Fibroblast of skin of right biceps (primary cell): Measurements from ENCODE around the gene HYPK.
"Not testable (repeated sequence)": the region's sequence is repeated elsewhere in the genome, so short reads cannot be mapped to it uniquely, and the experiment has no call there.

Experiments
- DNase-seq: peaks from one replicate; pipeline ENCODE4 v3.0.0-alpha.2; 2013

The HYPK gene

DNA sequence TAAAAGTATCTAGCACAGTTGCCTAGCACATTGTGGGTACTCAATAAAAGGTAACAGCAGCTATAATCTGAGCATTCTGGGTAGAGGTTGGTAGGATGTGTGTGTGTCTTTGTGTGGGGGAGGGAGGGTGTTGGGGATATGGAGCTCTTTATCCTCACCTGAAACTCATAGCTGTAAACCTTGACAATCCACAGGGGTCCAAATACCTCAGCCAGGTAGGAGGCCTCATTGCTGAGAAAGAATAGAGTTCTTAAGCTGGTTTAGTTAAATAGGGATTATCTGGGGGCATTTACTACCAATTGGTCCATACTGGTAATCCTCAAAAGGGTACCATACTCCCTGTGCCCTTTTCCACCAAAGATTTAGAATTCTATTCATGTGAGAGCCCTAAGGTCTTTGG is 4.4 kb upstream of the HYPK start:
- DNase-seq, result no peak

DNA sequence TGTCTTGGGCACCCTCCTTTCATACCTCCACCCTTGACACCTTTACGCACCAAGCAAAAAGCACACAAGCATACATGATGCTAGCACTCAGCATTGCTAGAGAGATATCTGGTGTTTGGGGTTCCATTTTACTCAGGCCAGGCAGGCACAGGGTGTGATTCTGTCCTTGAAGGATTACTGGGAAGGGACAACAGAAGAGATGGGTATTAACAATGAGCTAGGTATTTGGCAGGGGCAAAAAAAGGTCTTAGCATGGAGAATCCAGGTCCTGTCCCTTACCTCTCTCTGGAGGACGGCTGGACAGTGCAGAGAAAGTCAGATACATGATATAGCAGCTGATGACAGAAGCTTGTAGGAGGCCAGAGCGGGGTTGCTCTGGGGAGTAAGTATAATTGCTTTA is 3.8 kb upstream of the HYPK start:
- DNase-seq, result no peak

DNA sequence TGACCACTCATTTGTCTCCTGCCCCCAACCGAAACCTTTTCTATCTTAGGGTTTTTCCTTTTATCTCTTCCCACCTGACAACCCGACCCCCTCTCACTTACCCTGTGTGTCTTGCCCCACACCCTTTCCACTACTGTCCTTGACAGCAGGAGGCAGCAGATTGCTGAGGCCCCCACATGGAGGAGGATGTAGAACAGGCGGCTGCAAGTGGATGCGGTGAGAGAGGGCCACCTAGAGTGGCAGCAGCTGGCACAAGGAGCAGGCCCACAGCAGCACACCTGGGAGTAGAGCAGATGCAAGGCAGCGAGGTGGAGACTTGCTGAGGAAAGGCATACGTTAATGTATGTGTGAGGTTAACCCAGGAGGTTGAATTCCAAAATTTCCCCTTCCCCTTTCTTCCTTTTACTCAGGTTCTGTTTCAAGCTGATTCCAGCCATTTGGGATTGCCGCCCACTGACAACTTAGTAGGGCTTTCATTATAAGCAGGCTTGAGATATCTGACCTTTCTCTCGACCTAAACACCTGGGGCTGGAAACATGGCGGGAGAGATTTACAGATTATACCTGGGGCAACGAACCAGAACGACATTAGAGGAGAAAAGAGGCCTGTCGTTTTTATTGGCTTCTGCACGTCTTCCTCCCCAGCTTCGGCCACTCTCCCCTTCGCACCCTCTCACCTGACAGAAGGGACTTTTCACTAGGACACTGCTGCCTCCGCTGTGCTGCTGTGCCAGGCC is 1.0 kb upstream of the HYPK start:
- no peak for DNase-seq

DNA sequence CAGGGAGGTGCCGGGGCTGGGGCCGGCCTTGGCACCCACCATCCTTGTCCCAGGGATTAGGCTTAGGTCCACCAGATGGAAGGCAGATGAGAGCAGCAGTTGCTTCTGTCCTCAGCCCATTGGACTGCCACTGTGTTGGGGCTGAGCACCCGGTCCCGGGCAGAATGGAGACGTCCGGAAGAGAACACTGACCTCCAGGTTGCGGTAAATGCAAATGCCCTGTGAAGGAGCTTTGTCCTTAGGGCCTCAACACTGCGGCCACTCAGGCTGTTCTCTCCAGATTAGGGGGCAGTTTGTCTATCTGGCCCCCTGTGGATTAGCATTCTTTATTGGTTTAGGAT is 484 bp upstream of the HYPK start, which contains the start of gene SERINC4:
Gene SERINC4, minus strand, starts transcription at position 276 of the 341 bp plus-strand sequence. Its CDS starts 234 bp downstream, at position 42.
- DNase-seq, result no peak

DNA sequence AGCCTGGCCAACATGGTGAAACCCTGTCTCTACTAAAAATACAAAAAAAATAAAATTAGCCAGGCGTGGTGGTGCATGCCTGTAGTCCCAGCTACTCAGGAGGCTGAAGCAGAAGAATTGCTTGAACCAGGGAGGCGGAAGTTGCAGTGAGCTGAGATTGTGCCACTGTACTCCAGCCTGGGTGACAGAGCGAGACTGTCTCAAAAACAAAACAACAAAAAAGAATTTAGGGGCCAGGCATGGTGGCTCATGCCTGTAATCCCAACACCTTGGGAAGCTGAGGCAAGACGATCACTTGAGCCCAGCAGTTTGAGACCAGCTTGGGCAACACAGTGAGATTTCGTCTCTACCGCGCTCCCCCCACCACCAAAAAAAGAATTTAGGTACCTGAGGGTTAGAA is 2.3 kb downstream of the HYPK start:
- not testable (repeated sequence) for DNase-seq

DNA sequence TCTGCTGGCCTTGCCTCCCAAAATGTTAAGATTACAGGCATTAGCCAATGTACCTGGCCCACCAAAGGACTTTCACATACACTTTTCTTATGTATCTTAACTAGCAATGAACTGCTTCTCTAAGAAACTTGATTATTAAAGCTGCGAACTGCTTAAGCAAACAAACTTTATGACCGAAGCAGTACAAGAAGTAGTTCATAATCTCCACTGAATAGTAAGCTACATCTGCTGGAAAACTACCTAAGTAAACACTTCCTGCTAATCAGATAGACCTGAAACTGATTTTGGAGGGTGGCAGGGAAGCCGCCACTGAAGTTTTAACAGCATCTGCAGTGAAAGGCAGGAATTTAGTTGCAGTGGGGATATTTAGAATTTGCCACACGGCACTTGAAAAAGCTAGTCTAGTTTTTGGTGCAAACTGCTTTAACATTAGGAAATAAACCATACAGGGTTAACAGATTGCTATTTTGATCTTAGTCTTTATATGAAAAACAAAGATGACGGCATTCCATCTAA is 8.1 kb downstream of the HYPK start:
- DNase-seq, result no peak

DNA sequence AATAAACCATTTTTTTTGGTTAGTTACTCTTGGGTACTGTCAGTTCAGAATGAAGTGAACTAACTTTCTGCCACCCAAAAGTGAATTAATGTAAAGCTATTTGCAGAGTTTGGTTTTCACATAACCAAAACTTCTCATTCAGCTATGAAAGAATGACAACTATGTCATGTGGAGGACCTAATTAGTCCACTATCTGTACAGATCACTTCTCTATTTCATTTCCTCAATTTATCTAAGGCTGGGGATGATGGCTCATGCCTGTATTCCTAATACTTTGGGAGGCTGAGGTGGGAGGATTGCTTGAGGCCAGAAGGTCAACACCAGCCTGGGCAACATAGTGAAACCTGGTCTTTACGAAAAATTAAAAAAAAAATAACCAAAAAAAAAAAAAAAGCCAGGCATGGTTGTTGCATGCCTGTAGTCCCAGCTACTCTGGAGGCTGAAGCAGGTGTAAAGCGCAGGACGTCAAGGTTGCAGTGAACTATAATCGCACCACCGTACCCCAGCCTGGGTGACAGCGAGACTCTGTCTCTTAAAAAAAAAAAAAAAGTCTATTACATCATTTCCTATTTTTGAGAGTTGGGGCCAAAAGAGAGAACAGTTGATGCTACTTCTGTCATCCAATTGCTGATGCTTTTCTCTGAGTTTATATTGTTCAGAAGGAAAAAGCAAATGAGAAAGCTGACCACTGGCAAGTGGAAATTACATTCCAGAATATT is 8.7 kb downstream of the HYPK start:
- no peak for DNase-seq

DNA sequence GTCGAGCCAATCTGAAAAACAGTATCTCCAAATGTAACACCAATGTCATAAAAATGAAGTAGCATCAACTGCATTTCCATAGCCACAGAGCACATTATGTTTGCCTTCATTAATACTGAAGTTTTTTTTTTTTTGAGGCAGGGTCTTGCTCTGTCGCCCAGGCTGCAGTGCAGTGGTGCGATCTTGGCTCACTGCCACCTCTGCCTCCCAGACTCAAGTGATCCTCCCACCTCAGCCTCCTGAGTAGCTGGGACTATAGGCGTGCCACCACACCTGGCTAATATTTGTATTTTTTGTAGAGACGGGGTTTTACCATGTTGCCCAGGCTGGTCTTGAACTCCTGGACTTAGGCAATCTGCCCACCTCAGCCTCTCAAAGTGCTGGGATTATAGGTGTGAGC is 14.7 kb downstream of the HYPK start:
- DNase-seq, result not testable (repeated sequence)

DNA sequence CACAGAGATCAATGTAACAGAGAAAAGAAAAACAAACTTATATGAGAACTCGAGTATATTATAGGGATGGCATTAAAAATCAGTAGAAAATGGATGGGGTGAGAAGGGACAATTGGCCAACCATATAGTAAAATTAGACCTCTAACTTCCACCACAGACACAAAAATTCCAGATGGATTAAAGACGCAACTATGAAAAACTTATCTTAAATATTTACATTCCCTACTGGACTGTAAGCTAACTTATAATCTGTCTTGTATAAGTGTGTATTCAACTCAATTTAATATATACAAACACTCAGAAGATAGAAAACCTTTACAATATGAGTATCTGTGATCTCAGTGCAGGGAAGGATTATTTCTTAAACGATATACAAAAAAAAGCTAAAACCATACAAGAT is 21.1 kb downstream of the HYPK start:
- no peak for DNase-seq

DNA sequence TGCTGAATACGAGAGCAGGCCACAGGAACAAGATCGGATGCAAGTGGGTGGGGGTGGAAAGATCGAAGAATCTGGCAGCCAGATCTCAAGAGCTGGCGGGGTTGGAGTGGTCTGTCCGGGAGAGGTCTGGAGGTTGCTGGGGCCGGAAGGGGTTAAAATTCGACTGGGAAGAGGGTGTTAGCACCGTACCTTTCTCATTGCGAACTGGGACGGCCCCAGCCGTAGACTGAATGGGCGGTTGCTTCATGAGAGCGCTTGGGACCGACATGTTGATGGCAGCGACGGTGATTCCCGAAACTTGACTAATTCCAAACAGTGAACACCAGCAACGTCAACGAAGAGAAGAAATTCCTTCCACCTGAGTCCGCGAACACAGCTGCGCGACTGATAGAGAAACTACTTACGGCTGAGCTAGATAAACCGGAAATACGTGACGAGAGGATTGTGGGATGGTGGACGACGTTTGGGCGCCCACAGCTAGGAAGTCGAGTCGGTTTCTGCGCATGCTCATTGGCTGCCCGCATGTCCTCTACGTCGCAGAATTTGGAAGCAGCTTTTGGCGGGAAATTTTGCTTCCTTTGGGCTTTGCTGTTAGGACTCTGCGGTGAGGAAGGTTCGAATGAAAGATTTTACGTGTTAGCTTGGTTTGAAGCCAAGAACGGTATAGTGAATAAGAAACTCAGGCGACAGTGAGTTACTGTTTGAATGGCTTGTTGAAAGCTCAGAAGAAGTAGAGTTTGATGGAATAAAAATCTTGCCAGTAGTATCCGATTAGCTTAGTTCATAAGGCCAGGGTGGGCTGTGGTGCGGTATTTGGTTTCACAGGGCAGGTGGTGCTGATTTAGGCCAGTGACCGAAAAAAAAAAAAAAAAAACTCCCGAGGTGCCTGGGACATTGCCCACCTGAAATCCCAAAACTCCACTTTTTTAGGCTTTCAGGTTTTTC is 24.2 kb downstream of the HYPK start, which contains the start of gene MFAP1:
Gene MFAP1, minus strand, starts transcription at position 389 of the 945 bp plus-strand sequence. Its CDS starts 121 bp downstream, at position 268.
- DNase-seq, result peak; percentile 98

DNA sequence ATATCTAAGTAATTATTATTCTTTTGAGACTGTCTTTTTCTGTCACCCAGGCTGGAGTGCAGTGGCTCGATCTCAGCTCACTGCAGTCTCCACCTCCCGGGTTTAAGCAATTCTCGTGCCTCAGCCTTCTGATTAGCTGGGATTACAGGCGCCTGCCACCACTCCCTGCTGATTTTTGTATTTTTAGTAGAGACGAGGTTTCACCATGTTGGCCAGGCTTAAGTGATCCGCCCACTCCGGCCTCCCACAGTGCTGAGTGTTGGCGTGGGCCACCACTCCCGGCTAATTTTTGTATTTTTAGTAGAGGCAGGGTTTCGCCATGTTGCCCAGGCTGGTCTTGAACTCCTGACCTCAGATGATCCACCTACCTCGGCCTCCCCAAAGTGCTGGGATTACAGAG is 24.9 kb downstream of the HYPK start:
- DNase-seq, result not testable (repeated sequence)

DNA sequence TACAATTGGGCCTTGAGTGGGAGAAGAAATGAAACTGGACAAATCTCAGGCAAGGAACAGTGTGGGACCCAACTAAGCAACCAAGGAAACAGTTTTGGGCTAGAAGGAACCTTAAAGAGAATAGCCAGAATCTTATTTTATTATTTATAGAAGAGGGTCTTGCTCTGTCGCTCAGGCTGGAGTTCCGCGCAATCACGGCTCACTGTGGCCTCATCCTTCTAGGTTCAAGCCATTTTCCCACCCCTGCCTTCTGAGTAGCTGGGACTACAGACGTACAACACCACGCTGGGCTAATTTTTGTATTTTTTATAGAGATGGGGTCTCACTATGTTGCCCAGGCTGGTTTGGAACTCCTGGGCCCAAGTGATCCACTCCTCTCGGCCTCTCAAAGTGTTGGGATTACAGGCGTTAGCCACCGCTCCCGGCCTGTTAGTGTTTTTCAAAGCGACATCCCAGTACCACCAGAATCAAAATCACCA is 25.7 kb downstream of the HYPK start:
- no peak for DNase-seq

DNA sequence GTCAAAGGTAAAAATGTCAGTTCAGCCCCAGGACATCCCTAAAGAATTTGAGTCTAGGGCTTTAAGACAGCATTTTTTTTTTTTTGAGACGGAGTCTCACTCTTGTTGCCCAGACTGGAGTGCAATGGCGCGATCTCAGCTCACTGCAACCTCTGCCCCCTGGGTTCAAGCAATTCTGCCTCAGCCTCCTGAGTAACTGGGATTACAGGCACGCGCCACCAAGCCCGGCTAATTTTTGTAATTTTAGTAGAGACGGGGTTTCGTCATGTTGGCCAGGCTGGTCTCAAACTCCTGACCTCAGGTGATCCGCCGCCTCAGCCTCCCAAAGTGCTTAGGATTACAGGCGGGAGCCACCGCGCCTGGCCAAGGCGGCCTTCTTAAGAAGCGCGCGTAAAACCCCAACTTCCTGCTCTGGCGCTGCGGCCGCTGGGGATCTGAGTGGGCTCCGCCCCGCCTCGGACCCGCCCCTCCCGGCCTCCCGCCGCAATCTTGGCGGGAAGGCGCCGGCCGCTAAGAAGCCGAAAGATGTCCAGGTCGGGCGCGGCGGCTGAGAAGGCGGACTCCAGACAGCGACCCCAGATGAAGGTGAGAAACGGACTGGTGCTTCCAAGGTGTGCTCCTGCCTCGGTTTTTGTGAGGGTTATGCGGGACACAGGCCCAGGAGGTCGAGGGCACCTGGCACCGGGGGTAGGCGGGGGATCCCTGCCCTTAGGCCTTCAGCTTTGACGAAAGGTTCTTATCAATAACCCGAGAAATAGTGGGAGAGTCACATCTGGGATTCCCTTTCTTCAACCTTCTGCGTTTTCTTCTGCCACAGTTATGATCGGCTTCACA is 26.3 kb downstream of the HYPK start, which contains the start of gene WDR76:
Gene WDR76, plus strand, starts transcription at position 495 of the 834 bp plus-strand sequence. Its CDS starts 31 bp downstream, at position 526.
- peak; percentile 88 for DNase-seq

DNA sequence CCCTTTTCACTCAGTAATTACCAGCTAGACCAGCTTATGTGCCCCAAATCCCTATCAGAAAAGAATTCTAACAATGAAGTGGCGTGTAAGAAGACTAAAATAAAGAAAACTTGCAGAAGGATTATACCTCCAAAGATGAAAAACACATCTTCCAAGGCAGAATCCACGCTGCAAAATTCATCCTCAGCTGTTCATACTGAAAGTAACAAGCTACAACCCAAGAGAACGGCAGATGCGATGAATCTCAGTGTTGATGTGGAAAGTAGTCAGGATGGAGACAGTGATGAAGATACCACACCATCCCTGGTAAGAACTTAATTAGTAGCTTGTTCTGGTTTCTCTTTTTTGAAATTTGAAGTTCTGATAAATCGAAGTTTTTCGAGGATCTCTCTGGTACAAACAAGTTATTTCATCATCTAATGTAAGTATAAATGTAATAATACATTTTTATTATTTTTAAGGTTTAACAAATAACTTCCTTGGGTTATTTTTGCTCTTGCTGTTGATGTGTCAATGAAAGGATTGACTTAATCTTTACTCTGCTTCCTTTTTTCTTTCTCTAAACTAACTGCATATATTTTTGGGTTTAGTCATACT is 27.8 kb downstream of the HYPK start:
- peak; percentile 17 for DNase-seq

DNA sequence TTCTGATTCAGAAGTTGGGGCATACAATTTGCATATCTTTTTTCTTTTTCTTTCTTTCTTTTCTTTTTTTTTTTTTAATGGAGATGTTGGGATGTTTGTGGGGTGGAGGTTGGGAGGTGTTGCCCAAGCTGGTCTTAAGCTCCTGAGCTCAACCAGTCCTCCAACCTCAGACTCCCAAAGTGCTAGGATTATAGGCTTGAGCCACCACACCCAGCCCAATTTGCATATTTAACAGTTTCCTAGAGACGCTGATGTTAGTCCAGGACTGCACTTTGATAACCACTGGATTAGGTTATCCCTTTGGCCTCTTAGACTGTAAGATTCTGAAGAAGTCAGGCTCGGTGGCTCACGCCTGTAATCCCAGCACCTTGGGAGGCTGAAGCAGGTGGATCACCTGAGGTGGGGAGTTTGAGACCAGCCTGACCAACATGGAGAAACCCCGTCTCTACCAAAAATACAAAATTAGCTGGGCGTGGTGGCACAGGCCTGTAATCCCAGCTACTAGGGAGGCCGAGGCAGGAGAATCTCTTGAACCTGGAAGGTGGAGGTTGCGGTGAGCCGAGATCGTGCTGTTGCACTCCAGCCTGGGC is 29.6 kb downstream of the HYPK start:
- not testable (repeated sequence) for DNase-seq

DNA sequence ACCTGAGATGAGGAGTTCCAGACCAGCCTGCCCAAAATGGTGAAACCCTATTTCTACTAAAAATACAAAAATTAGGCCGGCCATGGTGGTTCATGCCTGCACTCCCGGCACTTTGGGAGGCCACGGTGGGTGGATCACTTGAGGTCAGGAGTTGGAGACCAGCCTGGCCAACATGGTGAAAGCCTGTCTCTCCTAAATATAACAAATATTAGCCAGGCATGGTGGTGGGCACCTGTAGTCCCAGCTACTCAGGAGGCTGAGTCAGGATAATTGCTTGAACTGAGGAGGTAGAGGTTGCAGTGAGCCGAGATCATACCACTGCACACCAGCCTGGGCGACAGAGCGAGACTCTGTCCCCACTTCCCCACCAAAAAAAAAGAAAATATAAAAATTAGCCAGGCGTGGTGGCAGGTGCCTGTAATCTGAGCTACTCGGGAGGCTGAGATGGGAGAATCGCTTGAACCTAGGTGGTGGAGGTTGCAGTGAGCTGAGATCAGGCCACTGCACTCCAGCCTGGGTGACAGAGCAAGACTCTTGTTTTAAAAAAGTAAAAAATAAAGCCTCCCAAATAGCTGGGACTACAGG is 30.4 kb downstream of the HYPK start:
- DNase-seq, result not testable (repeated sequence)

DNA sequence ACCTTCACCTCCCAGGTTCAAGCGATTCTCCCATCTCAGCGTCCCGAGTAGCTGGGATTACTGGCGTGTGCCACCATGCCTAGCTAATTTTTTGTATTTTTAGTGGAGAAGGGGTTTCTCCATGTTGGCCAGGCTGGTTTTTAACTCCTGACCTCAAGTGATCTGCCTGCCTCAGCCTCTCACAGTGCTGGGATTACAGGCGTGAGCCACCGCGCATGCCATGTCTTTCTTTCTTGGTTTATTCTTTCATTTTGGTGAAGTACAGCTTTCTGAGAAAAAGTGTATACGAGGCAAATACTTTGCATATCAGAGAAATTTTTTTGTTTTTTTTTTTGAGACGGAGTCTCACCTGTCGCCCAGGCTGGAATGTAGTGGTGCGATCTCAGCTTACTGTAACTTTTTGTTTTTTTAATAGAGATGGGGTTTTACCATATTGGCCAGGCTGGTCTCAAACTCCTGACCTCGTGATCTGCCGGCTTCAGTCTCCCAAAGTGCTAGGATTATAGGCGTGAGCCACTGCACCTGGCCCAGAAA is 31.2 kb downstream of the HYPK start:
- DNase-seq, result not testable (repeated sequence)

DNA sequence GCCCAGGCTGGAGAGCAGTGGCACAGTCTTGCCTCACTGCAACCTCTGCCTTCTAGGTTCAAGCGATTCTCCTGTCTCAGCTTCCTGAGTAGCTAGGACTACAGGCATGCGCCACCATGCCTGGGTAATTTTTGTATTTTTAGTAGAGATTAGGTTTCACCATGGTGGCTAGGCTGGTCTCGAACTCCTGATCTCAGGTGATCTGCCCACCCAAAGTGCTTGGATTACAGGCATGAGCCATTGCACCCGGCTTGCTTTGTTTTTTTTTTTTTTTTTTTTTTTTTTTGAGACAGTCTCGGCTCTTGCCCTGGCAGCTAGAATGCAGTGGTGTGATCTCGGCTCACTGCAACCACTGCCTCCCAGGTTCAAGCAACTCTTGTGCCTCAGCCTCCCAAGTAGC is 32.1 kb downstream of the HYPK start:
- DNase-seq, result not testable (repeated sequence)

DNA sequence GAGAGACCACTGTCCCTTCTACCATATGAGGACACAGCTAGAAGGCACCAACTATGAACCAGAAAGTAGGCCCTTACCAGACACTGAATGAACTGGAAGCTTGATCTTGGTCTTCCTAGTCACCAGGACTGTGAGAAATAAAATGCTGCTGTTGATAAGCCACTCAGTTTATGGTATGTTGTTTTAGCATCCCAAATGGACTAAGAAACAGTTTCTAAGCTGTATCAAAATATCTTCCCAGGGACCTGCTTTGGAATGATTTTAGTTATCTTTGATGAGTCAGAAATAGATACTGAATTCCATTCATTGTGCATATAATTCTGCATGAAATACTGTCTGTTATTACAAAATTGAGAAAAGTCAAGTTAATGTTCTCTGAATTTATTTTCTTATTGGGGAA is 45.0 kb downstream of the HYPK start:
- peak; percentile 1 for DNase-seq

DNA sequence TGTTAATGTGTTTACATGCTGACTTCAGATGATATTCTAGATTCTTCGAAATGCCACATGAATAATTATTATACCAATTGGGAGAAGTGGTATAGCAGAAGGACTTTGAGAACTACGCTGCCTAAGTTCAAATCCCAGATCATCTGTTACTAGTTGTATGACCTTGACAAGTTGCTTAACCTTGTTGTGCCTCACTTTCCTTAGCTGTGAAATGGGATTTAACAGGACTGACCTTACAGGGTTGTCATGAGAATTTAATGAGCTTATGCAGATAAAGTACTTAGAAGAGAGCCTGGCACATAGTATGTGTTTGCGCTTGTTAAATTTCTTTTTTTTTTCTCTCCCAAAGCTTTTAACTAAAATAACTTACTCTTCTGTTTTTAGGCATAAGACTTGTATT is 50.9 kb downstream of the HYPK start:
- no peak for DNase-seq
